Measurements from ENCODE around the gene WDR53.

- no peak for TF ChIP-seq CTCF (IDR thresholded peaks at IDR 0.05 in 2 of 3, conservative IDR thresholded peaks at IDR 0.05 in 1 of 3; ENCODE audit: borderline replicate concordance in 1 of 3, insufficient read depth in 1 of 3, low read depth in 2 of 3, low read length in 2 of 3)
- no peak for TF ChIP-seq POLR2A (IDR thresholded peaks at IDR 0.05; ENCODE audit: borderline replicate concordance, extremely low read depth, insufficient read depth, insufficient read length)
- no peak for TF ChIP-seq ZFX (IDR thresholded peaks at IDR 0.05)
- TF ChIP-seq JUND (IDR thresholded peaks at IDR 0.05) = no peak
- TF ChIP-seq MAX (IDR thresholded peaks at IDR 0.05) = no peak
- no peak for TF ChIP-seq YY1 (IDR thresholded peaks at IDR 0.05; ENCODE audit: extremely low read depth, insufficient replicate concordance, low read depth, low read length)
- TF ChIP-seq FOSL1 (IDR thresholded peaks at IDR 0.05; ENCODE audit: low read depth) = no peak
- TF ChIP-seq ELF1 (IDR thresholded peaks at IDR 0.05; ENCODE audit: borderline replicate concordance, low read depth) = no peak
- TF ChIP-seq EZH2 (IDR thresholded peaks at IDR 0.05) = no peak
Measured at GRCh38 chr3:196608693-196609092, 40.3 kb upstream of the WDR53 start.
